ENCODE data around the gene PCBP3. TPM values are rescaled to one million over a fixed set of nuclear protein-coding genes. Genes with fewer than 3 reads are reported as not detected.
A peak's percentile ranks its signal among the peaks of the same experiment; 100 is the strongest.

The PCBP3 gene
- total RNA-seq: 5.4 TPM
- 2.3 TPM for polyA plus RNA-seq (ENCODE audit: insufficient read depth, low read depth, low replicate concordance)
- long read RNA-seq, donor 1: 0 reads
- long read RNA-seq, donor 2: 0 reads
- long read RNA-seq, donor 3: 0 reads
- long read RNA-seq, donor 4: 0 reads
- long read RNA-seq, donor 5: 0 reads
- long read RNA-seq, donor 6: 0 reads
- long read RNA-seq, donor 7, partial matches to known transcripts: 2 of 9 reads
- long read RNA-seq, donor 7, other reads (novel, unspliced or antisense): 7 of 9 reads
- long read RNA-seq, donor 8: 0 reads
- long read RNA-seq, donor 9: 0 reads
- long read RNA-seq, donor 10: 0 reads

GRCh38 chr21:45643021-45643980 is at the start of gene PCBP3:
Gene PCBP3 (plus strand): TSS chr21:45643725. CDS start chr21:45850086, 206,361 bp downstream.
- Histone ChIP-seq H3K4me3 (ENCODE audit: low read length in 3 of 3) (no peak within 1 kb of the TSS), H3K4me1 (ENCODE audit: control insufficient read depth in 2 of 3, insufficient read depth in 2 of 3, low read depth in 1 of 3, low read length in 3 of 3) (peaks cover 0 to 2% (median 0%) of the 10 kb centered on the region in 3 donors), H3K9ac (ENCODE audit: low read length in 3 of 3) (no peak within 1 kb of the TSS), H3K36me3 (ENCODE audit: control insufficient read depth in 2 of 3, insufficient read depth in 3 of 3, low read length in 3 of 3) (no peaks in the 10 kb centered on the region), H3K9me3 (ENCODE audit: control insufficient read depth in 2 of 3, insufficient read depth in 1 of 3, low read length in 3 of 3) (peaks cover 0 to 3% (median 0%) of the 10 kb centered on the region in 3 donors), H3K27ac (ENCODE audit: low read depth in 2 of 2, low read length in 2 of 2) (no peak within 1 kb of the TSS), H3K27me3 (ENCODE audit: control insufficient read depth, insufficient read depth, low read length) (peaks cover 7% of the 10 kb centered on the region)
- peak; percentile 95 to 100 (median 97) for DNase-seq
- no peak for TF ChIP-seq CTCF (IDR thresholded peaks at IDR 0.05; ENCODE audit: borderline replicate concordance, extremely low read depth, insufficient read depth)
- no peak for FAIRE-seq
- intact Hi-C loops (cut with DNase I): no loop called here

- DNase-seq (peak in 2 of 5 donors; percentile 31 to 55), FAIRE-seq (no peak)
- Histone ChIP-seq H3K9ac (ENCODE audit: low read length in 3 of 3) (no peak overlapping the region), H3K4me3 (ENCODE audit: low read length in 3 of 3) (no peak overlapping the region), H3K27me3 (ENCODE audit: control insufficient read depth, insufficient read depth, low read length) (peaks cover 2% of the 10 kb centered on the region), H3K9me3 (ENCODE audit: control insufficient read depth in 2 of 3, insufficient read depth in 1 of 3, low read length in 3 of 3) (peaks cover 0 to 4% (median 0%) of the 10 kb centered on the region in 3 donors), H3K4me1 (ENCODE audit: control insufficient read depth in 2 of 3, insufficient read depth in 2 of 3, low read depth in 1 of 3, low read length in 3 of 3) (no peaks in the 10 kb centered on the region), H3K27ac (ENCODE audit: low read depth in 2 of 2, low read length in 2 of 2) (no peak overlapping the region), H3K36me3 (ENCODE audit: control insufficient read depth in 2 of 3, insufficient read depth in 3 of 3, low read length in 3 of 3) (no peaks in the 10 kb centered on the region)
- no peak for TF ChIP-seq CTCF (IDR thresholded peaks at IDR 0.05; ENCODE audit: borderline replicate concordance, extremely low read depth, insufficient read depth)
- intact Hi-C loops (cut with DNase I): no loop called here
Observed at GRCh38 chr21:45594721-45595489, 48.6 kb upstream of the PCBP3 start.

DNA sequence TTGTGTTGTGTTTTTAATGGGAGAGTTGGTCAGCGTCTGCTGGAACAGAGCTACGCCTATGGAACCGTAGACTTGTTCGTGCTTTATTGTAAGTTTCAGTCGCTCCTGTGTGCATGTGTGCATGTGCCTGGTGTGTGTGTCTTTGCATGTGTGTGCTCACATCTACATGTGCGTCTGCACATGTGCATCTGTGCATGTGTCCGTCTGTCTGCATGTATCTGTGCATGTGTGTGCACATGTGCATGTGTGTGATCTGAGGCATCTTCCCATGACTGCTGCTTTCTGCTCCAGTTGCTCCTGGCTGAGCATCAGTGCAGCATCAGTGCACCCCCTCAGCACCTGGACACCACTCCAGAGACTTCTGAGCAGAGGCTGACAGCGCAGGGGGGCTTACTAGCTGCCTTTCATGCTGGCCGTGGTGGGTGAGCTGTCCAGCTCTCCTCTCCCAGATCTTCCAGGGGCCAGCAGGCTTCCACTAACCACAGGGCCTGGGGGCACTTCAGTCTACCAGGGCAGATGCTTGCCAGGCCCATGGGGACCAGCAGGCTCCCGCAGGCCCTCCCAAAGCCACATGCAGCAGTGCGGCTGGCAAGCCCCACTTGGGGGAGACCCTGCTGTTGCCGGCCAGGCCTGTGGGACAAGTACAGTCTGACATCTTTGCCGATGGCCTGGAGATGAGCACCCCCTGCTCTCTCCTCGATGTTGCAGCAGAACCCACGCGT is 47.8 kb upstream of the PCBP3 start:
- H3K9ac ChIP-seq (ENCODE audit: low read length in 3 of 3): no peak overlapping the region
- FAIRE-seq (no peak), DNase-seq (peak in 2 of 5 donors; percentile 43 to 67)
- peaks cover 2% of the 10 kb centered on the region for H3K27me3 ChIP-seq (ENCODE audit: control insufficient read depth, insufficient read depth, low read length)
- intact Hi-C loops (cut with DNase I): no loop called here
- H3K27ac ChIP-seq (ENCODE audit: low read depth in 2 of 2, low read length in 2 of 2): no peak overlapping the region
- no peaks in the 10 kb centered on the region for H3K4me1 ChIP-seq (ENCODE audit: control insufficient read depth in 2 of 3, insufficient read depth in 2 of 3, low read depth in 1 of 3, low read length in 3 of 3)
- no peaks in the 10 kb centered on the region for H3K36me3 ChIP-seq (ENCODE audit: control insufficient read depth in 2 of 3, insufficient read depth in 3 of 3, low read length in 3 of 3)
- H3K4me3 ChIP-seq (ENCODE audit: low read length in 3 of 3): no peak overlapping the region
- no peak for TF ChIP-seq CTCF (IDR thresholded peaks at IDR 0.05; ENCODE audit: borderline replicate concordance, extremely low read depth, insufficient read depth)
- peaks cover 0 to 4% (median 0%) of the 10 kb centered on the region in 3 donors for H3K9me3 ChIP-seq (ENCODE audit: control insufficient read depth in 2 of 3, insufficient read depth in 1 of 3, low read length in 3 of 3)

Measured in kidney (tissue), 22 donors.